Activated gamma-delta T cell treated with Interleukin-2 at 50 U/mL for 16 hours (primary cell): Measurements from ENCODE around the gene HJURP.

Experiments used
- DNase-seq: peaks from one replicate; pipeline ENCODE4 v3.0.0-alpha.2; 2020

HJURP gene

DNA sequence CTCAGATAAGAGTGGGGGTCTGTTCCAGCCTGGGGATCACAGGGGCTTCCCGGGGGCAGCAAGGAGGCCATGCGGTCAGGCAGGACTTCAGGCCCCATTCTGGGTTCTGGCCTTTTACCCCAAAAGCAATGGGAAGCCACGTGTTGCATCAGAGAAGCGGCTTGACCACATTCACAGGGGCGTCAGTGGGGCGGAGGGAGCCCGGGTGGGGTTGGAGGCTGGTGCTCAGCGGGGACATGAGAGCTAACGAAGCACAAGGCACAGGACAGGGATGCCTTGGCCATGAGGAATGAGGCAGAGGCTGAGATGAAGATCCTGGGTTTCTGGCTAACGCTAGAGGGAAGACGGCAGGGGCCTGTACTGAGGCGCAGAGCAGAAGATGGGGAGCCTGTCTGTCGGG lies 6.1 kb downstream of the HJURP start:
- no peak for DNase-seq

DNA sequence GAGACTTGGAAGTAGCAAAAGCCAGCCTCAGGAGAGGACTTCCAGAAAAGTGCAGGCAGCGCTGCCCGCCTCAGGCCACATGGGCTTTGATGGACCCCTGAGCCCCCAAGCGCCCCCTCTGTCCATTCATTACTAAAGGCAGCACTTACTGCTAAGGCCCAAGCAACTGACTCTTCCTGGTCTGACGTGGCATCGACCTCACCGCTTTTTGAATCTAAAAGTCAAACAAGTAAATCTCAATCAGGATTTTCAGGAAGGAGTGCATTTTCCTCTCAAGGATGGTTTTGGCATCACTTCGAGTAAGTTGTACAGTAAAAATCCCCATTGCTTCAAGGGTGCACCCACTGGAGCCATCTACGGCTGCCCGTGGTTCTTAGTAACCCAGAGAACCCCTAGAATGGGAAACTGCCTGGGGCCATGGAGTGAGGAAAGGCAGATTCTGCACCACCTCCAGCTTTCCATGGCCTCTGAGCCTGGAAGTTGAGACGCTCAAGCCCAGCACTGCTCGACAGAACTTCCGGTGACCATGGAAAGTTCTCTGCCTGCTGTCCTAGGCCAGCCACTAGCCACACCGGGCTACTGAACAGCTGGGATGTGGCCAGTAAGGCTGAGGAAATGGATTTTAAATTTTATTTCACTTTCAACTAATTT lies 7.0 kb downstream of the HJURP start:
- DNase-seq, result no peak

DNA sequence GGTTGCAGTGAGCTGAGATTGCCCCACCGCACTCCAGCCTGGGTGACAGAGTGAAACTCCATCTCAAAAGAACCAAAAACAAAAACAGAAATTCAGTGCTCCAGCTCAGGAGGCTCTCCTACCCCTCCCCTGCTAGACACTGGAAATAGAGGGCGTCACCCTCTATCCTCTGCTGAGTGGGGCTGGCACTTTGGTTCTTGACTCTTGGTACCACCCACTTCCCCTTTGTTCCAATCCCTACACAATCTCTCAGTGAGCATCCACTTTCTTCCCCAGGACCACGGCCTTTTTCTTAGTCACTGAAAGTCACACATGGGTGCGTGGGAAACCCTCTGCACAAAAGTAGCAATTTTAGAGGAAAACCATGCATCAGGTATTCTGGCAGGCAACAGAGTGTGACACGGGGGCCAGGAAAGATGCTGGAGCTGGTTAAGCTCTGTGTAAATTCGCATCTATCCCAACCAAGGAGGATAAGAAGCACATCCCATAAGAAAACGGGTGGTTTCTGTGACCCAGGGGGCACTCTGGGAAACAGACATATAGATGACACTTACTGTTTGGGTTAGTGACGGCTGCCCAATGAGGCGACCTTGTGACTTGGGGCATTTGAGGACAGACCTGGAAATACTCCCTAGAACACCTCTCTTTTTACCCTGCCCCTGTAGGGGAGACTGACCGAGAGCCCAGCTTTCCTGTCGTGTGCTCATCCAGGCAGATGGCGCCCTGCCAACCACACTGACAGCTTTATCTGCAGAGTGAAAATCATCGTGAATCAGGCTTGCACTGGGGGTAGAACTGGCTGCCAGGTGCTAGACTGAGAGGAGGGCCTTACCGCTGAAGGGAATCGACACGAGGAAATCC lies 7.7 kb downstream of the HJURP start:
- no peak for DNase-seq

DNA sequence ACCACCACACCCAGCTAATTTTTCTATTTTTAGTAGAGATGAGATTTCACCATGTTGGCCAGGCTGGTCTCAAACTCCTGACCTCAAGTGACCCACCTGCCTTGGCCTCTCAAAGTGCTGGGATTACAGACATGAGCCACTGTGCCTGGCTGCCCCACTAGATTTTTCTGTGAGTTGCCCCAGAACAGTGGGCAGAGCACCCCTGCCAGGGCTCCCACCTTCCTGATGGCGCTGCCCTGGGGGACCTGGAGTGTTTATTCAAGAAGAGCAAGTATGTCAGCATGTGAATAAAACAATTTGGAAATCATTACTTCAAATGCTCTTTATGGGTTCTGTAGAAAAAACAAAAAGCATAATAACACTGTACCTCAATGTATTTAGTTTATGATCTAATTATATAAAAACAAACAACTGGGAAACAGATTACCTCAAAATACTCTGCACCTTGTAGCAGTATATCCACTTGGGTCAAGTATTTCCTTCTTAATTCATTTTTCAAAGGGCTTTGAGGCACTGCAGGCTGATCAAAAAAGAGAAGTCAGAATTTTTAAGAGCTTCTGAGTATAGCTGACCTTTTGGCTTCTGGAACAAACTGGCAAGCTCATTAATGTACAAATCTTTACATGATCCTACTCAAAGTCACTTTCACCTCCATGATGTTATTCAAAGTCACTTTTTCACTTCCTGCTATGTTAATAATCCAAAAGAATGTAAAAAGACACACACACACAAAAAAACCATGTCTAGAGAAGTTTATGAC lies 8.9 kb downstream of the HJURP start:
- DNase-seq, result no peak

DNA sequence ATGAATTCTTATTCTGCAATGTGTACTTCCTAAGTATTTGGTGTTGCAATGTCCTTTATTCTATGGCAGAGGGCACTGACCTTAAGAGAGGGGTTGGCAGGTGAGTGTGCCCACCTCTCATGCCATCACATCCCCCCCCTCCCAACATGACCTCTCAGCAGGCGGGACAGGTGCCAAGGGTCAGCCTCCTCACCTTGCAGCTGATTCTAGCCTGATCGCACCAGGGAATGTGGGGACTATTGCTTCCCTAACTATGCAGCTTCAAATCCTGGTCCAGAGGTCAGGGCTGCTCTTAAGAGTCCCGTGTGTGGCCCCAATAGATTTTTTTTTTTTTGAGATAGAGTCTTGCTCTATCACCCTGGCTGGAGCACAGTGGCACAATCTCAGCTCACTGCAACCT lies 9.5 kb downstream of the HJURP start:
- DNase-seq, result no peak

DNA sequence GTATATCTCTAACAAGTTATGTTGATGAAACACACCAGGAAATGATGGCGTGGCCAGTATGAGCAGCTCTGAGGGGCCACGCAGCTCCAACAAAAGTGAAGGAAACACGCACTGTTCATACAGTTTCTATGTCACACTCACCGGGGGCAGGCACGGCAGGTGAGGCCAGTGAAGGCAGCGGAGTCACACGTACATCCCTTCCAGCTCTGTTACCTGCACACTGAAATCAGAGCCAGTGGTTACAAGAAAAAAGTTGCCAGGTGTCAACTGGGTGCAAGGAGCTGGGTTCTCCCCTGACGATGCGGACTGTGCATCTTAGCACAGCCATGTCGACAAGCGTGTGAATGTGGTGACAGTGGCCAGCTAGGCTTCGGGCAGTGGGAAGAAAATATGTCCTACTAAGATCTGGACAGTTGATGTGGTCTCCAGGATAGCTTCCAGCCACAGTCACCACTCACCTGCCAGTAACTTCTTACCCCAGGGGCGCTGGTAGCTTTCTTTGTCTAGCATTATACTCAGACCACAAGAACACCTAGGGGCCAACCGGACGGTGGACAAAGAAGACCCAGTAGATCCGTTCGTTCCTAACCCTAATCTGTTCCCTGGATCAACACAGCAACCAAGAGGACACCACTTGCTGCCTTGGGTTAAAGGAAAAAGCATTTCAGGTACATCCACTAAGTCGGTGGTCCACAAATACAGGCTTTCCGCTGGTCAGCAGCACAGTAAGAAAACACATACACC lies 10.1 kb downstream of the HJURP start:
- no peak for DNase-seq

DNA sequence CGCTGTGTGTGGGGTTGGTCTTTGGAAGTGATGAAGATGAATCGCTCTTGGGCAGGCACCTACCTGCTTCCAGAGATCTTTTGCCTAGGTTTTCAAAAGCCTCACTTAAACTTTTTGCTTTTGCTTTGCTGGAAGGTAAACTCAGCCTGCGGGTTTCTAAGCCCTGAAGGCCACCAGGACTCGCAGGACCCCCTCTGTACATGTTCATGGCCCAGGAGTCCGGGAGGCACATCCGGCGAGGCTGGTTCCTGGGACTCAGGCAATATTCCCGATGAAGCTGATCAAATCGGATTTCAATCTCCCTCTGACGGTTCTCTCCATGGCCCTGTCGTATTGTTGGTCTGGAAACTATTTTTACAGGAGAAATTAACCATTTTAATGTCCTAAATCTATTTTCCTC lies 13.2 kb downstream of the HJURP start:
- no peak for DNase-seq

DNA sequence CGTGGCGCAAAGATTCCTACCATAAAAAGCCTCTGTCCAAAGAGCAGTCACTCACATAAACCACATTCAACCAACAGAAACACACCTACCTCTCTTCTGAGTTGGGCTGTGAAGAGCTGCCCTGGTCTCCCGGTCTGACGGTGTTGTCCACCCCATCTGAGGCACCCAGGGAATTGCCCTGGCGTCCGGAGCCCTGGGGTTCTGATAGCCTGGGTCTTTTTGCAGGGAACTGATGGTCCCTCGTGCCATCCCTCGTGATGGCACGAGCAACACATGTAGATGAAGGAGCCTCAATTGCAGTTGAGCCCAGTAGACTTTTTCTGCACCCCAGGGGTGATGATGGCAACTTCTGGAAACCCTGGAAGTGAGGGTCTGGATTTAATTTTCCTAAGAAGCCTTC lies 13.8 kb downstream of the HJURP start:
- no peak for DNase-seq

DNA sequence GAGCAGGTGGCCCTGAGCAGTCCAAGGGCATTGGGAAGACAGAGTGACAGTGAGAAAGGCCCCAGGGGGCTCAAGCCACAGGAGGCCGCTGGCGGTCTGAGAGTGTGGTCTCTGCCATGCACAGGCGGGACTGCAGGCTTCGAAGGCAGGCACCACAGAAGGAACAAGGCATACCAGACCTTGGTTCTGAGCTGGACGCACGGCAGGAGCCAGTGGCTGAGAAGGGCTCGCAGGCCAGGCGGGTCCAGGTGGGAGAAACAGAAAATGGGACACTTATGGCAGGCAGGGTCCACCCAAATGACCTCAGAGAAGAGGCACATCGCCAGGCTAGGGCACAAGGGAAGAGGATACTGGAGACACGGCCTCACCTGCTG lies 14.9 kb downstream of the HJURP start:
- DNase-seq, result no peak

DNA sequence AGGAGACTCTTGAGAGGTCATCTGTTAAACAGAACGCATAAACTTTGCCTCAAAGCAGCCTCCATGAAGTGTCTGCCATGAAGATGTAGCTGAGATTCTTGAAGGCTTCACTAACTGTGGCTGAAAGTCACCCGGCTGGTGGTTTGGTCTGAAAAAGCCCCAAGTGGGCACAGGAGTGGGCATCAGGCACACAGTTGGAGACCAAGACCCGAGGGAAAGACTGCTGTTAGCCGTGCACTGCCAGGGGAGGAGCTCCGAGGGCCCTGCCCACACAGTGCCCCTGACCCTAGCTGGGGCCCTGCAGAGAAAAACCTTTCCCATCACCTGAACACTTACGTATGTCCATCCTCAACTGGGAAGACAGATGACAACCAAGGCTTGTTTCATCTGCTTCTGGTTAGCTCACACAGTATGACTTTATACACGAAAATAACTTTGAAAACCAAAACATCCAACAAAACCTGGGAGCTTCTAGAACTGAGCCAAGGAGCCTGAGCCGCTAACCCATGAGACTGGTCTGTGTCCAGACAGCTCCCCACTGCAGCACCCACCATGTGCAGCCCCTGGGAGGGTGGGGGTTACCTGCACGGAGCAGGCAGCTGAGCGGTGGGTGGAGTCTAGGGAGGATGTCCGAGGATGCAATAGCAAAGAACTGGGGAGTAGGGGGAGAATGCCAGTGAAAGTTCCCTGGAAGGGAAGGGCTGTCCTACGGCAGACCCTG lies 15.4 kb downstream of the HJURP start:
- no peak for DNase-seq

DNA sequence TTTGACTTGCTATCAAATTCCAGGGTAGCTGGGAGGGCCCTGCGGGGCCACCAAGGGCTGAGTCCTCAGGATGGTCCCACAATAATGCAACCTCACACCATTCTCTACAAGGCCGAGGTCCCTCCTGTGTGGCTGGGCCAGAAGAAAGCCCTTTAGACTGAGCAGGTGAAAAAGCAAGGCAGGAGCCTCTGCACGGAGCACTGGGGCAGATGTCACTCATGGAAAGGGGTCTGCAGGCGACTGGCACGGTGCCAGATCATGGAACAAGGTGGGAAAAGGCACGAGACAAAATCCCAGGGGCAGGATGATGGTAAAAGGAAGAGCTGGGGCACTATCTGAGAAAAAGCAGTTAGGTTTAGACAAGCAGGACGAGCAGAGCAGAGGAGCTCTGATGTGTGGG lies 16.1 kb downstream of the HJURP start:
- DNase-seq, result no peak

DNA sequence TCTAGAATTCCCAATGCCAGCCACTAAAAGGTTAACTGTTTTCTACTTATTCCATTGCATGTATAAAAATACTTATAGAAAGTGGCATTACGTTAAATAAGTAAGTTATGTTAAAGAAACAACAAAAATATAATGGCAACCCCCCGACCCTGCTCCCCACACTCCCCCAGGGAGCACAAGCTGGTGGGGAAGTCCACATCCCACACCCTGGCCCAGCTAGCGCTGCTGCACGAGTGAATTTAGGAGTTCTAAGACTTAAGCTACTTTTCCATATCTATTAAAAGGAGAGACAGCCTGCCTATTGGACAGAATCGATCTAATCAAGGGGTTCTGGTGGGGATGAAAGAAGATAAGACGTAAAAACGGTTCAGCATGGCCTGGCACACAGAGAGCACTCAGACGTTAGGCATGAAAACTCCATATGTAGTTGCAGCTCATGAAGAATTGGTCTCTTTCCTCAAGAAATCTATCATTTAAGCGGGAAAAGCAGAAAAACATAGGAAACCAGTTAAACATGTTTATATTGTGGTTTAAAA lies 16.6 kb downstream of the HJURP start:
- no peak for DNase-seq

DNA sequence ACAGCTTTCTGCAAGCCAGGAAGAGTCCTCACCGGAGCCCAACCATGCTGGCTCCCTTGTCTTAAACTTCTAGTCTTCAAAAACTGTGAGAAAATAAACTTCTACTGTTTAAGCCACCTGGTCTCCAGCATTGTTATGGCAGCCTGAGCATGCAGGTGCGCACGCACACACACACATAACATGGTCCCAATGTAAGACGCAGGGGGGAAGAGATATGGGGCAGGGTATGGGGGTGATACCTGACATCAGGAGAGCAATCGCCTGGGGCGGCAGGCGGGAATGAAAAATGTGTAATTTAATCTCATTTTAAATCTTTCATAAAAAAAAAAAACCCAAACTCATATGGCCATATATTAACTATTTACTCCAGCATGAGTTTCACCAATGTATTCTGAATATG lies 18.0 kb downstream of the HJURP start:
- DNase-seq, result no peak

DNA sequence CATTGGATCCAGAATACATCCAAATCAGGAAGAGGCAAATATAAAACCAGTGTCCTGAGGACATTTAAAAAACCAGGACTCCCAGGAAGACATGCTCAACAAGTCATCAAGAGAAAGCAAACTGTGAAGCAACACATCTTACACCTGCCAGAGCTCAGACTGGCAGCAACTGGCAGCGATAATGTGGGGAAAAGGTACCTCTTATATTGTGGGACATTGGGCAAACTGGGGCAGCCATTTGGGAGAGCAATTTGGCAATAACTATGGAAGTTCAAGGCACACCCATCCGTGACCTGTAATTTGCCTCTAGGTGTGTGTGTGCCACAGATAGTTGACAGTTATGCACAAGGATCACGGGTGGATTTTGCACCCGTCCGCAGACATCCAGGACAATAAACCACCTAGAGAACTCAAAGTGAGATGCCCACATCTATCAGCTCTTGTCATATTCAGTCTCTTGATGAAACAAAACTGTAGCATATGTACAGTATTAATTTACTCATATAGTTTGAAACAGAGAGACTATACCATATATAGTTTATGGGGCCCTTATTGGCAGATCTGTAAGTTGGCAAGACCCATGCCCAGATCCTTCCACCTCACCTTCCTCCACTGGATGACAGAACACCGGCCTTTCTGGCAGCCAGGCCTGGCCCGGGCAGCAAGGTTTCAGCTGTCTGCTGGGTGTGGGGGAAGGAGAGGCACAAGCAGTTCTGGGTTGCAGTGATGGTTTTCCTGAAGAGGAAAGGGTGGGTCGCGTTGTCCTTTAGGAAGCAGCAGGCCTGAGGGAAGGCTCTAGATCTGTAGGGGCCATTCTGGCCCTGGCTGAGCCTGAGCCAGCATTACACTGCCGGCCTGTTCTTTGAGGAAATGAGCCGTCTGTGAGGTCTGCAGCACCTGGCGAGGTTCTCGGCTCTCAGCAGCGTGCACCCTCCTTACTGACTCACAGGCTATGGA lies 18.8 kb downstream of the HJURP start:
- no peak for DNase-seq

DNA sequence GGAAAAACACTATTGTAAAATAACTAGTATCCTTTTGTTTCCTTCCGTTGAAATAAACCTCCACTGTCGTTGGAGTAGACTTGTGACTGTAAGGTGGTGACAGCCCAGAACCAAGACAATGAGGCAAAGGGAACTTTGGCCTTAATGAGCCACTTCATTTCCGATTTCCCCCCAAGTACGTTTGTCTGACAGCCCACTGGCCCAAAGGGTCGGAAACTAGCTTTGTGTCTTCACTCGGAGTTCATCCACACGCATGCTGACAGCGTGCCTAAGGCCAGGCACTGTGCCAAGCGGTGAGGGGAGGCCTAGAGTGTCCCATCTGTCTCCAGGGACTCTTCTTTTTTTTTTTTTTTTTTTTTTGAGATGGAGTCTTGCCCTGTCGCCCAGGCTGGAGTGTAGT lies 21.0 kb downstream of the HJURP start:
- DNase-seq, result no peak

DNA sequence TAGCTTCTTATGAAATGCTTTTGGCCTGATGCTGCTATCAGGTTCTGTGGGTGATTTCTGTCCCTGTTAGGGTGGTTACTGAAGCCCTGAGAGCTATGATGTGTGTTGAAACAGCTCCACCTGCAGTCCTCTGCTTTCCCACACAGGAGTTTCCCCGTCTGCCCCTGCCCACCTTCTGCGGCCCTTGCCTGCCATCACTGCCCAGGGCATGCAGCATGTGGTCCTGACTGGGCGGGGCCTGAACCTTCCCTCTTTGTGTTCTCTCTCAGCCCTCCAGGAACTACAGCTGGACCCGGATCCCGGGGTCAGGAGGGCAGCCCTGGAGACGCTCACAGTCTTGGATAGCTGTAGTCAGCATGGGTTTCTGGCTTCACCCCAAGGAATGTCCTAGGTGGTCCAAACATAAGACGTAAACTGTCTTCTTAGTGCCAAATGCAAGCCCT lies 21.4 kb downstream of the HJURP start:
- DNase-seq, result no peak

DNA sequence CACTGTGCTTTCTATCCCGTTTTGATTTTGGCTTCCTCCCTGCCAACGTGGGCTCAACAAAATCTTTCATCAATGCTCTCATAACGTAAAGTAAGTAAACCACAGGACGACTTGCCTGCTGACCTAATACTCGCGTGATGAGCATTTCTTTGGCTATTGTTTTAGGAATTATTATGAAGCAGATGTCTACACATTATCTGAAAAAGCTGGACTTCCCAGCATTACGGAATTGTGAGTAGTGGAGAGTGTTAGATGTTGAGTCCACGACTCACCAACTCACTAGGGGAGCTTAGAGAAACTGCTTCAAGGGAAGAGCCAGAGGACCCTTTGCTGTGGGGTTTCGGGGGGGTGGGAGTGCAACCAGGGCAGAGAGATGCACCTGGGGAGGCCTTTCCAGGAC lies 21.9 kb downstream of the HJURP start:
- DNase-seq, result no peak

DNA sequence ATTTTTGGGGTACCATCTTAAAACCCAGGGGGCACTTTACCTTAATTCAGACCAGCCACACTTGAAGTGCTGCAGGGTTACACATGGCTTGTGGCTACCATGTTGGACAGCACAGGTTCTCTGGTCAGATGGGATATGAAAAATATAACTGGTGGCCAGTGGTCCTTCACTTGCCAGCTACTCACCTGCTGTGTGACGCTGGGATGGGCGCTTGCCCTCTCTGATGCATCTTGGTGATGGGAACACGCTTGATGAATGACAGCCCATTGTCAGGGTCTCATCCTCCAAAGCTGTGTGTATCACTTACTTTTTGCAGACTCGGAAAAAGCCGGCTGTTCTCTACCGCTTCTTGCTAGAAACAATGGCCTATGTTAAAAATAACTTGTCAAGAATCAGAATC lies 22.5 kb downstream of the HJURP start:
- DNase-seq, result no peak

DNA sequence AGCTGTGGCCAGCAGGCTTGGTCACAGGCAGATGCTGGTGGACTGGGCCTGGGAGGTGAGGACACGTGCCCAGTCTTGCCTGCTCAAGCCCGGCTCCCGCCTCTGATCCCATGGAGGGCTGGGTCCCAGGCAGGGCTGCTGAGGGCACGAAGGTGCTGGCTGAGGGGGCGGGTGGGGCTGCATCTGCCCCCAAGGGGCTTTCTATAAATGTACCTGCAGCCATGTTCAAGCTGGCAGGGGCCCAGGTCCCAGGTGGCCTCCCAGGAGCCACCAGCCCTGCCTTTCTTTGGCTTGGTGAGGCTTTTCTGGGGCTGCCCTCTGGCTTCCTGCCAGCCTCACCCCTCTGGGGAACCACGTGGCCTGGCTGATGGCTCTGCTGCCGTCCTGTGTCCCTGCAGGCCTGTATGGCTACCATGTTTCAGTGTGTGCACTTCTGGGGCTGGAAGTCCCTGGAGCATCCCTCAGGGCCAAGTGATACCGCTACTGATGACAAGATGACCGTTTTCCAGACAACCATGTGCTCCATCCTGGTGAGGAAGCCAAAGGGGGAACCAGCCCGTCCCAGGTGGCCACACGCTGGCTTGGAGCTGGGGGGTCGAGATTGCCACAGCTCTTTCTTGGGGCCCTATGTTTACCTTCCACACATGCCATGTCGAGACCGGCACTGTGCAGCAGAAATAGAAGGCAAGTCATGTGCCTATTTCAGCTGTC lies 23.2 kb downstream of the HJURP start:
- DNase-seq, result no peak

DNA sequence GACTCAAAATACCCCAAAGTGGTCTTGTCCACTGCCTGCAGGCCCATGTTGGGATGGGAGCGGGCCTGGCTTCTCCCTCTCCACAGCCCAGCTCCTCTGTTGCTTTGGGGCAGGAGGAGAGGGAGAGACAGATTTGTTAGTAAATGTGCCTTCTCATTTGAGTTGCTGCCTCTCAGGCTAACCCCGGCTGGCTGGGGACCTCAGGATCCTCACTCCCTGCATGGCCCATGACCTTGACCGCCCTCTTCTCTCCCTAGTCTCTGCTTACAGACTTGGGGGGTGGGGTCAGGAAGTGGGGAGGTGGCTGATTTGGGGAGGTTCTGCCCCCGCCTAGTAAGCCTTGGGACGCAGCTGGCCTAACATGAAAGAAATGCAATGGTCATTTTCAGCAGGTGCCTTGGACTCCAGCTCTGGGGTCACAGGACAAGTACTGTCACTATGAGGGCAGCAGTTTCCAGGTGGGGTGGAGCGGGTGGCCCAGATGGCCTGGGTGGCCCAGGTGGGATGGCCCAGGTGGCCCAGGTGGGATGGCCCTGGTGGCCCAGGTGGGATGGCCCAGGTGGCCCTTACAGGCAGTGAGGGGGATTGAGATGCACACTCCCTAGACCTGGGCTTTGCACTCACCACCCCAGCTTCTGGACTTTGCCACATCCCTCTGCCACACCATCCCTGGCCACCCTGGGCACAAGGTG lies 24.1 kb downstream of the HJURP start:
- no peak for DNase-seq
